GM18951 (cell line): ENCODE measurements around the gene GRK5.
"Not testable (repeated sequence)": the region's sequence is repeated elsewhere in the genome, so short reads cannot be mapped to it uniquely, and the experiment has no call there.

Experiments used
- POLR2A ChIP-seq: IDR thresholded peaks from 4 replicates; pipeline ENCODE4 v1.6.1; 2011; ENCODE audit warnings: mild to moderate bottlenecking; ENCODE audit not compliant: insufficient read length, insufficient read depth; ENCODE audit errors: extremely low read depth
- in situ Hi-C: fragments of 300-500 bp; cut with MboI; formaldehyde crosslinking; loops from one replicate; pipeline ENCODE4 v1.12.0; 2022; ENCODE audit warnings: low sequenced_read_pairs, mixed read lengths, inconsistent platforms; ENCODE audit not compliant: unreplicated experiment

Gene GRK5

DNA sequence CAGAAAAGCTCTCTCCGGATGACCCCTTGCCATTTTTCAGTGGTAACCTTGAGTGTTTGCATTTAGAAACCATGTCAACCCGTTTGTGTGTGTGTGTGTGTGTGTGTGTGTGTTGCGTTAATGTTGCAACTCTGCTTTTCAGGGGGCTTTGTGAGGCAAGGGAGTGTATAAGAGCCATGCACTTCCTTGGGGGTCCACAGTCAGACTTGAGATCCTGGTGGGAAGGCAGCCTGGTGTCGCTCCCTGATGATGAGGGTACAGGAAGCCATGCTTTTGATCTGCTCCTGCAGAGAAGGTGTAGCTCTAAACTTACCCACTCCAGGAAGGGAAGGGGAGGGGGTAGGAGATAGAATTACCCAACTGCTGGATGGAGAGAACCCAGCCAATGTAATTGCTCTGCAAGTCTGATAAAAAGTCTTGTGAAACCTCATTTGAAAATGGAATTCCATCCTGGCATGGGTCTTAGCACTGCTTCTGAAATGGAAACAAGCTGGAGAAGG, 10.7 kb downstream of the GRK5 start:
- no peak for TF ChIP-seq POLR2A
- in situ Hi-C loops, result loop anchor here (10.0 kb wide), 1 partner anchor 87 kb away; no protein-coding TSS in a partner anchor

DNA sequence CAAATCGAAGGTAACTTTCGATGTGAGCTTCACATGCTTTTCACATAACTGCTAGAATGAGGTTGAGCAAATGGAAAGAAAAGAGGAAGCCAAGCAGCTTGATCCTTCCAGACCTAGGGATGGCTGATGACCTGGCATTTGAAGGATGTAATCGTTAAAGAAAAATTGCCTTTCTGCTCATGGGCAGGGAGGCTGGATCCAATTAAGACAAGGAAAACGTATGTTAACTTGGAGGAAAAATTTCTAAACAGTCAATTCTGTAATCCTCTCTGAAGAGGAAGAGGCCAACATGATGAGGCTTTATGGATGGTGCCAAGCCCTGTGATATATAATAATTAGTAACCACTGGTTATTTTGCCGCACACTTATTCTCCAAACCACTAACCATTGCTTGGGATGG, 12.5 kb downstream of the GRK5 start:
- in situ Hi-C loops, result loop anchor here (10.0 kb wide), 1 partner anchor 85 kb away; no protein-coding TSS in a partner anchor
- TF ChIP-seq POLR2A, result no peak

GRCh38 chr10:119221201-119221600, 13.8 kb downstream of the GRK5 start:
- TF ChIP-seq POLR2A, result no peak
- in situ Hi-C loops, result no loop called here

- TF ChIP-seq POLR2A, result no peak
- in situ Hi-C loops, result no loop called here
Measured at GRCh38 chr10:119221666-119222065, 14.3 kb downstream of the GRK5 start.

DNA sequence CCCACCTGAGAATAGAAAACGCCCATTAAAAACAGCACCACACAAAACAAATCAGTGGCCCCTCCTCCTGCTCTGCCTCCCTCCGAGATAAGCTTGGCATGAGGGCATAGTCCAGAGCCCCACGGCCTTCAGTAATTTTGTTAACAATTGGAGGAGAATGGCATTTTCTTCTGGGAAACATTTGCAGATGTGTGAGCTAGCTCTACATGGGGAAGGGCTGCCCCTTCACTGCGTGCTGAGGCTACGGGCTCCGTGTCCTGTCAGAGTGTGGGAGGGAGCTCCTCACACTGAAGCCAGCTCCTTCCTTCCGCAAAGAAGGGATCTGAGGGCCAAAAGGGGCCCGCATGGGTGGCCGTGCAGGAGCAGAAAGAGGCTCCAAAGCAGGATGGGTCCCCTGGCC, 15.2 kb downstream of the GRK5 start:
- in situ Hi-C loops, result no loop called here

DNA sequence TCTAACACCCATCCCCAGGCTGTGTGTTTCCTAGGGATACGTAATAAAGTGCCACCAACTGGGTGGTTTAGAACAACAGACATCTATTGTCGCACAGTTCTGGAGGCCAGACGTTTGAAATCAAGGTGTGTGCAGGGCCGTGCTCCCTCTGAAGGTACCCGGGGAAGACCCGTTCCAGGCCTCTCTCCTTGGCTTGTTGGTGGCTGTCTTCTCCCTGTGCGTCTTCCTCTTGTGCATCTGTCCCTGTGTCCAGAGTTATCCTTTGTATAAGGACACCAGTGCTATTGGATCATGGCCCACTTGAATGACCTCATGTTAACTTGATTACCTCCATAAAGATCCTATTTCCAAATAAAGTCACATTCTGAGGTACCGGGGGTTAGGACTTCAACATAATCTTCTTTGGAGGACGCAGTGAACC, 15.6 kb downstream of the GRK5 start:
- TF ChIP-seq POLR2A, result no peak
- in situ Hi-C loops, result no loop called here

More for the DNA sequence above, 15.2 kb downstream of the GRK5 start:
- no peak for TF ChIP-seq POLR2A

DNA sequence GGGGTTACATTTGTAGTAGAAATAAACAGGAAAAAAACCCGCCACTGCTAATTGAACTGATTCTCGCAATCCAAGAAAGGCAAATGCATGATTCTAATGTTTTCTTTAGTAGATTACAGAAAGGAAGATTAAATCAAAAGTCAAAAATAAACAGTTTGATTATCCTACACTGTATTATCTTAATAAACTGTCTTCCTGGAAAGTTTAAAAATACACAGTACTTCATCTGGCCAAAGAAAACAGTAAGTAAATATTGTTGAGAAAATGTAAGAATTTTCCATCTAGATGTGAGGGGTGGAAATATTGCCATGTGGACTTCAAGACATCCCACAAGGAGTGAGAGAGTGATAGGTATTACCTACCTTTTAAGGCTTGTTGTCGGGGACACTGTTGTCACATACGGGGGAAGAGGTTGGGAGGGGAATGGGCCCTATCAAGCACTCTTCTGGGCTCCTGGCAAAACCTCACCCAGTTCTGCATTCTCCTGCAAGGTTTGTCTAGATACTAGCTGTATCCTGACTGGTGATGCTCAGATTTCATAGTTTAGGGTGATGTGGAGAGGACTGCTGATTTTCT, 17.8 kb downstream of the GRK5 start:
- TF ChIP-seq POLR2A, result no peak

GRCh38 chr10:119227825-119228224, 20.5 kb downstream of the GRK5 start:
- TF ChIP-seq POLR2A, result no peak

More for the DNA sequence above, 17.8 kb downstream of the GRK5 start:
- in situ Hi-C loops, result no loop called here

DNA sequence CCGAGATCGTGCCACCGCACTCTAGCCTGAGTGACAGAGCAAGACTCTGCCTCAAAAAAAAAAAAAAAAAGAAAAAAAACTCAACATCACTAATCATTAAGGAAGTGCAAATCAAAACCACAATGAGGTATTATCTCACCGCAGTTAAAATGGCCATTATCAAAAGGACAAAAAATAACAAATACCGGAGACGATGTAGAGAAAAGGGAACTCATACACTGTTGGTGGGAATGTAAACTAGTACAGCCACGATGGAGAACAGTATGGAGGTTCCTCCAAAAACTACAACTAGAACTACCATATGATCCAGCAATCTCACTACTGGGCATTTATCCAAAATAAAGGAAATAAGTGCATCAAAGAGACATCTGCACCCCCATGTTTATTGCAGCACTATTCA, 24.3 kb downstream of the GRK5 start:
- in situ Hi-C loops, result no loop called here
- no peak for TF ChIP-seq POLR2A

More at GRCh38 chr10:119227825-119228224, 20.5 kb downstream of the GRK5 start:
- in situ Hi-C loops, result no loop called here

GRCh38 chr10:119232439-119232838, 25.1 kb downstream of the GRK5 start:
- in situ Hi-C loops, result not testable (repeated sequence)

- no peak for TF ChIP-seq POLR2A
- in situ Hi-C loops, result no loop called here
Measured at GRCh38 chr10:119233123-119233820, 25.9 kb downstream of the GRK5 start.

DNA sequence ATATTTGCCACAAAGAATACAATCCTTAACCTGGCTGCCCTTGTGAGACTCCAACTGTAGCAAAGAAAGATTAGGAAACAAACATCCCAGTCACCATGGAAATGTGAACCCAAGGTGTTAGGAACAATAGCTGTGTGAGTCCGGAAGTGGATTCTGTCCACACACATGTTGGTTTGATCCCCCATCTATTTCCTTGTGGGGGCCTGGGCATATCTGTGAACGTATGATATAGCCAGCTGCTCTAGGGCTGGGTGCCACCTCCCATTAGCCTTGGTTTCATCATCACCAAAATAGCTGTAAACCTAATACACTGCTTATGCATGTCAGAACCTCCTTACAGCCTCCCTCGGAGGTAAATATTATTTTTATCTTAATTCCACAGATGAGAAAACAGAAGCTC, 26.4 kb downstream of the GRK5 start:
- in situ Hi-C loops, result no loop called here
- TF ChIP-seq POLR2A, result no peak

GRCh38 chr10:119235356-119235755, 28.0 kb downstream of the GRK5 start:
- TF ChIP-seq POLR2A, result no peak
- in situ Hi-C loops, result no loop called here
